AG04450 (cell line): ENCODE data around the gene CRYBA2. TPM values are rescaled to one million over a fixed set of nuclear protein-coding genes. Genes with fewer than 3 reads are reported as not detected.

Experiments used
- CTCF ChIA-PET: fragments of 300-600, 350-600 bp; formaldehyde crosslinking; extraction: SDS; loops from one replicate; lab custom pipeline; 2022; ENCODE audit warnings: antibody characterized with exemption, inconsistent platforms; lab: Charles Lee
- POLR2A ChIA-PET: fragments of 350-600 bp; formaldehyde crosslinking; extraction: SDS; loops from one replicate; lab custom pipeline; 2021; ENCODE audit warnings: antibody characterized with exemption, inconsistent platforms; lab: Yijun Ruan, JAX
- DNase-seq: peaks from one replicate; pipeline ENCODE4 v3.0.0-alpha.2; 2011; ENCODE audit warnings: low read depth, low spot score
- H3K27ac ChIP-seq: one replicate; pipeline ENCODE4 v1.5.1; 2012; ENCODE audit warnings: low read depth, low read length, control low read depth
- H3K27me3 ChIP-seq: one replicate; pipeline ENCODE4 v1.6.0; 2012; ENCODE audit warnings: low read length; ENCODE audit not compliant: control insufficient read depth, insufficient read depth
- H3K4me3 ChIP-seq: 2 replicates; pipeline ENCODE4 v1.5.1; 2011; ENCODE audit warnings: mild to moderate bottlenecking, low read depth, low read length, control low read depth
- H3K9me3 ChIP-seq: 2 replicates; pipeline ENCODE4 v1.5.1; 2012; ENCODE audit warnings: low read length; ENCODE audit not compliant: control insufficient read depth, insufficient read depth
- CTCF ChIP-seq: IDR thresholded peaks from 2 replicates; pipeline ENCODE4 v1.5.1; 2011; ENCODE audit warnings: low read depth, low read length, control low read depth, inconsistent platforms
- polyA plus RNA-seq: library from polyadenylated mRNA; depleted of rRNA; stranded (reverse); fragments of >200 nt; gene quantifications from 2 replicates; pipeline ENCODE4 v1.2.3, GENCODE V29; 2011

Gene CRYBA2
- polyA plus RNA-seq, 1 experiment: 0.19 TPM

- ChIA-PET CTCF (interaction anchor here (0.5 to 2.4 kb wide), 18 partner anchors 8 to 282 kb away, joined by 3 to 13 read pairs (median 5); partner anchors contain the start of gene CFAP65), POLR2A (no interaction called here)
- TF ChIP-seq CTCF: peak; percentile 89
- Histone ChIP-seq H3K4me3 (peak overlapping the region; percentile 52), H3K9me3 (no peaks in the 10 kb centered on the region; the same call in 1 of the 2 replicates), H3K27ac (no peak overlapping the region), H3K27me3 (peaks cover 82% of the 10 kb centered on the region)
- DNase-seq: peak; percentile 27
These were observed 2.9 kb upstream of the CRYBA2 start for GRCh38 chr2:218995972-218996711.

DNA sequence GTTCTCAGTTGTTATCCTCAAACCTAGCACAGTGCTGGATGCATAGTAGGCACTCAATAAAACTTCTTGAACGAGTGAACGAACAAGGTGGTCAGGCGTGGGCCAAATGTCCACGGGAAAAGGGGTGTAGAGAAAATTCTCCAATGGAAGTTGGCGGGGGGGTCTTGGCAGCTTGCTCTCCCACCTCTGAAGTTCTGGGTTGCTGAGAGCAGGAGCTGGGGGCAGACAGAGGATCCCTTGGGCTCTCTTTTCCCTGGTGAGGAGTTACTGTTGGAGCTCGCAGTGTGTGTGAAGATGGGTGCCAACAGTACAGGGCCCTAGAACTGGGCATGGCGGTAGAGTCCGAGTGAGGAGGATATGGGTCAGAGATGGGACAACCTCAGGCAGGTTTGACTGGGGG lies 2.3 kb upstream of the CRYBA2 start:
- CTCF ChIA-PET: interaction anchor here (0.5 to 2.4 kb wide), 32 partner anchors 8 to 357 kb away, joined by 3 to 17 read pairs (median 4); partner anchors contain the start of gene CFAP65
- Histone ChIP-seq H3K9me3 (no peaks in the 10 kb centered on the region; the same call in 1 of the 2 replicates), H3K27ac (no peak overlapping the region), H3K27me3 (peaks cover 82% of the 10 kb centered on the region), H3K4me3 (no peak overlapping the region)
- no peak for TF ChIP-seq CTCF
- DNase-seq: no peak
- POLR2A ChIA-PET: interaction anchor here (0.5 kb wide), 1 partner anchor 257 kb away, joined by 3 read pairs; the partner anchor contains the start of gene TUBA4B

GRCh38 chr2:218992703-218993344 lies 398 bp downstream of the CRYBA2 start:
- no peak for DNase-seq
- POLR2A ChIA-PET: interaction anchor here (0.7 kb wide), 1 partner anchor 225 kb away, joined by 3 read pairs; no protein-coding TSS in a partner anchor
- no peak overlapping the region; the same call in 1 of the 2 replicates for H3K4me3 ChIP-seq

GRCh38 chr2:218992196-218992595 lies 1.0 kb downstream of the CRYBA2 start:
- DNase-seq: no peak
- Histone ChIP-seq H3K9me3 (no peaks in the 10 kb centered on the region; the same call in 1 of the 2 replicates), H3K27ac (no peak overlapping the region), H3K4me3 (no peak overlapping the region), H3K27me3 (peaks cover 87% of the 10 kb centered on the region)
- POLR2A ChIA-PET: interaction anchor here (0.7 kb wide), 1 partner anchor 225 kb away, joined by 3 read pairs; no protein-coding TSS in a partner anchor
- CTCF ChIA-PET: no interaction called here
- no peak for TF ChIP-seq CTCF

More at GRCh38 chr2:218992703-218993344, 398 bp downstream of the CRYBA2 start:
- CTCF ChIA-PET: interaction anchor here (0.8 to 1.0 kb wide), 2 partner anchors 162 to 219 kb away, joined by 3 to 5 read pairs; no protein-coding TSS in a partner anchor
- Histone ChIP-seq H3K9me3 (no peaks in the 10 kb centered on the region; the same call in 1 of the 2 replicates), H3K27ac (no peak overlapping the region), H3K27me3 (peaks cover 88% of the 10 kb centered on the region)
- no peak for TF ChIP-seq CTCF
